Panc1 (cell line): ENCODE data around the gene GULP1.

ENCODE experiments used
- POLR2AphosphoS5 ChIP-seq: IDR thresholded peaks from 2 replicates; pipeline ENCODE4 v1.6.1; 2012; ENCODE audit warnings: mild to moderate bottlenecking, low read depth, low read length, moderate library complexity
- REST ChIP-seq, 2 experiments: IDR thresholded peaks; 2 replicates each; pipeline ENCODE4 v1.6.1; 2011 to 2012; ENCODE audit warnings: low read depth in 2 of 2, control low read depth in 1 of 2, low read length in 1 of 2, mild to moderate bottlenecking in 1 of 2, moderate library complexity in 1 of 2; ENCODE audit not compliant: insufficient read depth in 1 of 2
- TF ChIP-seq, protein P1 (sequence below): fragments of 450-650 bp; IDR thresholded peaks from 2 replicates; pipeline ENCODE4 v1.5.1; 2017; ENCODE audit warnings: mild to moderate bottlenecking

GRCh38 chr2:188609321-188610049, 317.8 kb downstream of the GULP1 start:
- TF ChIP-seq, protein P1, sequence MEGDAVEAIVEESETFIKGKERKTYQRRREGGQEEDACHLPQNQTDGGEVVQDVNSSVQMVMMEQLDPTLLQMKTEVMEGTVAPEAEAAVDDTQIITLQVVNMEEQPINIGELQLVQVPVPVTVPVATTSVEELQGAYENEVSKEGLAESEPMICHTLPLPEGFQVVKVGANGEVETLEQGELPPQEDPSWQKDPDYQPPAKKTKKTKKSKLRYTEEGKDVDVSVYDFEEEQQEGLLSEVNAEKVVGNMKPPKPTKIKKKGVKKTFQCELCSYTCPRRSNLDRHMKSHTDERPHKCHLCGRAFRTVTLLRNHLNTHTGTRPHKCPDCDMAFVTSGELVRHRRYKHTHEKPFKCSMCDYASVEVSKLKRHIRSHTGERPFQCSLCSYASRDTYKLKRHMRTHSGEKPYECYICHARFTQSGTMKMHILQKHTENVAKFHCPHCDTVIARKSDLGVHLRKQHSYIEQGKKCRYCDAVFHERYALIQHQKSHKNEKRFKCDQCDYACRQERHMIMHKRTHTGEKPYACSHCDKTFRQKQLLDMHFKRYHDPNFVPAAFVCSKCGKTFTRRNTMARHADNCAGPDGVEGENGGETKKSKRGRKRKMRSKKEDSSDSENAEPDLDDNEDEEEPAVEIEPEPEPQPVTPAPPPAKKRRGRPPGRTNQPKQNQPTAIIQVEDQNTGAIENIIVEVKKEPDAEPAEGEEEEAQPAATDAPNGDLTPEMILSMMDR = no peak
- no peak for TF ChIP-seq REST (IDR thresholded peaks at IDR 0.05; ENCODE audit: insufficient read depth in 1 of 2, low read depth in 2 of 2, low read length in 1 of 2)
- no peak for TF ChIP-seq POLR2AphosphoS5
